Amniotic stem cell (primary cell): ENCODE measurements around the gene DYNC1I1.

Experiments
- DNase-seq: peaks from one replicate; lab custom pipeline; 2025; lab: John Stamatoyannopoulos, UW

DYNC1I1 gene

GRCh38 chr7:95971716-95972115, 199.4 kb downstream of the DYNC1I1 start:
- DNase-seq: no peak

- no peak for DNase-seq
Observed at GRCh38 chr7:95972523-95972922, 200.2 kb downstream of the DYNC1I1 start.

- DNase-seq: no peak
Observed at GRCh38 chr7:95974108-95974507, 201.8 kb downstream of the DYNC1I1 start.

- DNase-seq: no peak
Observed at GRCh38 chr7:95976369-95977060, 204.2 kb downstream of the DYNC1I1 start.

GRCh38 chr7:95977994-95978393, 205.6 kb downstream of the DYNC1I1 start:
- DNase-seq: no peak

GRCh38 chr7:95980167-95980566, 207.8 kb downstream of the DYNC1I1 start:
- DNase-seq: no peak

GRCh38 chr7:95980706-95981105, 208.4 kb downstream of the DYNC1I1 start:
- DNase-seq: no peak

GRCh38 chr7:95986178-95986764, 213.9 kb downstream of the DYNC1I1 start:
- DNase-seq: no peak

- no peak for DNase-seq
Observed at GRCh38 chr7:95989301-95989700, 216.9 kb downstream of the DYNC1I1 start.

GRCh38 chr7:95993380-95993779, 221.0 kb downstream of the DYNC1I1 start:
- DNase-seq: no peak

- no peak for DNase-seq
Observed at GRCh38 chr7:95996174-95996573, 223.8 kb downstream of the DYNC1I1 start.

- no peak for DNase-seq
Observed at GRCh38 chr7:95996886-95997285, 224.5 kb downstream of the DYNC1I1 start.

- DNase-seq: no peak
Observed at GRCh38 chr7:95997632-95998031, 225.3 kb downstream of the DYNC1I1 start.

- no peak for DNase-seq
Observed at GRCh38 chr7:95999481-95999880, 227.1 kb downstream of the DYNC1I1 start.

GRCh38 chr7:96004578-96004977, 232.2 kb downstream of the DYNC1I1 start:
- DNase-seq: peak; percentile 23

GRCh38 chr7:96005271-96005670, 232.9 kb downstream of the DYNC1I1 start:
- no peak for DNase-seq

- DNase-seq: no peak
Observed at GRCh38 chr7:96009148-96009547, 236.8 kb downstream of the DYNC1I1 start.

GRCh38 chr7:96013836-96014235, 241.5 kb downstream of the DYNC1I1 start:
- no peak for DNase-seq

- no peak for DNase-seq
Observed at GRCh38 chr7:96014617-96015016, 242.3 kb downstream of the DYNC1I1 start.

GRCh38 chr7:96016056-96016586, 243.8 kb downstream of the DYNC1I1 start:
- DNase-seq: no peak

- no peak for DNase-seq
Observed at GRCh38 chr7:96016735-96017134, 244.4 kb downstream of the DYNC1I1 start.

GRCh38 chr7:96017877-96018276, 245.5 kb downstream of the DYNC1I1 start:
- DNase-seq: no peak

- no peak for DNase-seq
Observed at GRCh38 chr7:96021568-96021967, 249.2 kb downstream of the DYNC1I1 start.

GRCh38 chr7:96023387-96023786, 251.0 kb downstream of the DYNC1I1 start:
- no peak for DNase-seq
